Ishikawa (cell line): ENCODE results near the gene STAT6.

Experiments used
- EGR1 ChIP-seq: IDR thresholded peaks from 2 replicates; pipeline ENCODE4 v1.6.1; 2012
- EP300 ChIP-seq: IDR thresholded peaks from 2 replicates; pipeline ENCODE4 v1.6.1; 2012; ENCODE audit warnings: borderline replicate concordance
- MAX ChIP-seq: IDR thresholded peaks from 2 replicates; pipeline ENCODE4 v1.6.1; 2012
- RAD21 ChIP-seq: IDR thresholded peaks from 2 replicates; pipeline ENCODE4 v1.6.1; 2012; ENCODE audit warnings: low read depth
- REST ChIP-seq: IDR thresholded peaks from 2 replicates; pipeline ENCODE4 v1.6.1; 2012; ENCODE audit warnings: low read depth, mild to moderate bottlenecking
- TCF12 ChIP-seq: IDR thresholded peaks from 2 replicates; pipeline ENCODE4 v1.6.1; 2012; ENCODE audit warnings: low read depth
- TEAD4 ChIP-seq: IDR thresholded peaks from 2 replicates; pipeline ENCODE4 v1.6.1; 2012
- YY1 ChIP-seq: IDR thresholded peaks from 2 replicates; pipeline ENCODE4 v1.6.1; 2012; ENCODE audit warnings: low read depth
- ZBTB7A ChIP-seq: IDR thresholded peaks from 2 replicates; pipeline ENCODE4 v1.6.1; 2012; ENCODE audit warnings: low read depth
- TF ChIP-seq, protein P1 (sequence below): IDR thresholded peaks from 2 replicates; pipeline ENCODE4 v1.6.1; 2012

DNA sequence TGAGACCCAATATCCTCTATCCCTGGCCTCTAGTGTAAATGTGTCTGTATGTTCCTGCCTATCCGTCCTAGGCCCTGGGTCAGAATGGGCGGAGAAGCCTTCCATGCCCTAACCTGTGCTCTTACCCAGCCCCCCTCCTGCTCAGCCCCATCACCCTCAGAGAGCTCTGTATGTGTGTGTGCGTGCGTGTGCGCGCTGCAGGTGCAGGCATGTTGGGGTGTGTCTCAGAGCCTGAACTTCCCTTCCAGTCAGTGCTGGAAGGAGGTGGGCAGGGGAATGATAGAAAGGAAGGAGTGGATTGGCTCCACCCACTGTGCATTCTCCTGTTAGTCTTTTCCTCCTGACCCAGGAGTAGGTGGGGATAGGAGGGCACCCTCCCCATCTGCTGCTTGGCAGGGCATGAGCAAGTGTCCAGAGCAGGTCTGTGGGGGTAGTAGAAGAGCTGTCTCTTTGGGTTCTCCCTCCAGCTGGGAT lies 15.0 kb downstream of the STAT6 start:
- TF ChIP-seq ZBTB7A (no peak), EP300 (no peak), RAD21 (no peak), REST (no peak), MAX (no peak), YY1 (no peak), TCF12 (no peak), TEAD4 (no peak), EGR1 (no peak)
- TF ChIP-seq, protein P1, sequence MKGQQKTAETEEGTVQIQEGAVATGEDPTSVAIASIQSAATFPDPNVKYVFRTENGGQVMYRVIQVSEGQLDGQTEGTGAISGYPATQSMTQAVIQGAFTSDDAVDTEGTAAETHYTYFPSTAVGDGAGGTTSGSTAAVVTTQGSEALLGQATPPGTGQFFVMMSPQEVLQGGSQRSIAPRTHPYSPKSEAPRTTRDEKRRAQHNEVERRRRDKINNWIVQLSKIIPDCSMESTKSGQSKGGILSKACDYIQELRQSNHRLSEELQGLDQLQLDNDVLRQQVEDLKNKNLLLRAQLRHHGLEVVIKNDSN = no peak
